ENCODE measurements around the gene ACAT1. TPM values are rescaled to one million over a fixed set of nuclear protein-coding genes. Genes with fewer than 3 reads are reported as not detected.
"Not testable (repeated sequence)": the region's sequence is repeated elsewhere in the genome, so short reads cannot be mapped to it uniquely, and the experiment has no call there.

Gene ACAT1
- total RNA-seq, 2 donors from 2014 or later, result 44.5 to 45.7 TPM

DNA sequence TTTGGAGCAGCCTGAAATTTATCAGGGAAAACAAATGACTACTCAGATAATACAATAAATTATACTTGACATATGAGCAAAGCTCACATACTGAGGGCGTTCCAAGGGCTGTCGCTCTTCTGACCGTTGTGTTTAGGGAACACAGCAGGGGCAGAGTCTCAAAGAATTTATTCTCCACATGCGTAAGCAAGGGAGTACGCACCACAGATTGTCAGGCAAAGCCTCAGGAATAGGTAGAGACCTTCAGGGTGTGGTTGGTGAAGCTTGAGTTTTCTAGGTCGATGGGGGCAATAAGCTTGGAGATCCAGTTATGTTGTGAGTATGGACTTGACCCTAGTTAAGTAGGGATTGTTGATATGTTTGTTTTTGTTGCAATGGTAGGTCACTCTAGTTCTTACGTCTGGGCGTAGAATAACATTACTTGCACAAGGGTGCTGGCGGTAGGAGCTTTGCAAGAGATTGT is 830 bp downstream of the ACAT1 start:
- no peaks in the 10 kb centered on the region for H3K9me3 Mint-ChIP-seq
- peaks cover 2 to 12% of the 10 kb centered on the region in 2 donors for H3K36me3 Mint-ChIP-seq (ENCODE audit: insufficient read depth in 2 of 2)
- H3K4me3 Mint-ChIP-seq, result peak overlapping the region; percentile 95 to 98
- no peak for ATAC-seq (replicated peaks in 1 of 2)
- H3K27me3 Mint-ChIP-seq (ENCODE audit: low read depth), result no peaks in the 10 kb centered on the region
- DNase-seq, result no peak
- peaks cover 54% of the 10 kb centered on the region for H3K4me1 Mint-ChIP-seq (ENCODE audit: low read depth)
- peak overlapping the region; percentile 78 for H3K27ac Mint-ChIP-seq

DNA sequence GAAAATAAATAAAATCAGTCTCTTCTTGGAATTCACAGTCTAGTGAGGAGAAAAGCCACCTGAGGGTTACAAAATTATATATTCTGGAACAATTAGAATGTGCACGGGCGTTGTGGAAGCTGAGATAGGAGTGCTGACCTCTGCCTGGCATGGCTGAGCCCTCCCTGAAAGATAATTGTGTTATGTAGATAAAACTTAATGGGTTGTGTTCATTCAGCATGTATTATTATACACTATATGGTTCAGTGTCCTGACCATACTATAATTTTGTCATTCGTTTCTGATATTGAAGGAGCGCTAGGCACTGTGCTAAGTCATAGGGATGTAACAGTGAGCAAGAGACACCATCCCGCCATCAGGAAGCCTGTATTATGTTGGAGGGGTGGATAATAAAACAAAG is 3.7 kb downstream of the ACAT1 start:
- H3K36me3 Mint-ChIP-seq (ENCODE audit: insufficient read depth in 2 of 2), result peaks cover 2 to 16% of the 10 kb centered on the region in 2 donors
- H3K4me1 Mint-ChIP-seq (ENCODE audit: low read depth), result peaks cover 56% of the 10 kb centered on the region
- H3K4me3 Mint-ChIP-seq, result peak overlapping the region in 1 of 2 donors; percentile 79
- DNase-seq, result no peak
- peak overlapping the region; percentile 2 for H3K27ac Mint-ChIP-seq
- H3K27me3 Mint-ChIP-seq (ENCODE audit: low read depth), result no peaks in the 10 kb centered on the region
- no peaks in the 10 kb centered on the region for H3K9me3 Mint-ChIP-seq
- no peak for ATAC-seq (replicated peaks in 1 of 2)

DNA sequence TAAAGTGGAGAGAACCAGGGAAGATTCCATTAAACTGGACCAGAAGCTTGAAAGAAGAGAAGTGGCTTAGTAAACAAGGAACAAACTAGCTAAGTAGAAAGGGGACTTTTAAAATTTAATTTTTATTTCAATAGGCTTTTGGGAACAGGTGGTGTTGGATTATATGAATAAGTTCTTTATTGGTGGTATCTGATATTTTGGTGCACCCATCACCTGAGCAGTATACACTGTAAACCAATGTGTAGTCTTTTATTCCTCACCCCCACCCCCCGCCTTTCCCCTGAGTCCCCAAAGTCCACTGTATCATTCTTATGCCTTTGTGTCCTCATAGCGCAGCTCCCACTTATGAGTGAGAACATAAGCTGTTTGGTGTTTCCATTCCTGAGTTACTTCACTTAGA is 7.4 kb downstream of the ACAT1 start:
- Mint-ChIP-seq H3K27ac (no peak overlapping the region), H3K27me3 (ENCODE audit: low read depth) (no peaks in the 10 kb centered on the region), H3K36me3 (ENCODE audit: insufficient read depth in 2 of 2) (peaks cover 2 to 22% of the 10 kb centered on the region in 2 donors), H3K4me3 (no peak overlapping the region), H3K9me3 (no peaks in the 10 kb centered on the region), H3K4me1 (ENCODE audit: low read depth) (peaks cover 26% of the 10 kb centered on the region)
- DNase-seq (no peak), ATAC-seq (replicated peaks in 1 of 2) (no peak)

DNA sequence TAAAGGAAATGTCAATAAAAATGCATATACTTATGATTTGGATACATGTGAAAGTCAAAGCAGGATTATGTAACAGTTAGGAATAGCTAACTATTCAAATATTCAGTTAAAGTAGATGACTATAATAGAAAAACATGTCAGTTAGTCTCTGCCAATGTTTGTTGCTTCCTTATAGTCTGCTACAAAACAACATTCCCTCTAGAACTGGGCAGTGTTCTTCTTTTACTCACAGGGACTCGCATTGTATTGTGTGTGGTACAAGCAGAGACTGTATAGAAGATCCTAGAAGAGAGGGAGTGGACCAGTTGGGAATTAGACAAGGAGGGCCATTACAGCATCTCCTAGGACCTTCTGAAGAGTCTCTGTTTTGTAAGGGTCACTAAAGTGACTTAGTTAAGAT is 10.6 kb downstream of the ACAT1 start:
- Mint-ChIP-seq H3K4me1 (ENCODE audit: low read depth) (peaks cover 25% of the 10 kb centered on the region), H3K27me3 (ENCODE audit: low read depth) (no peaks in the 10 kb centered on the region), H3K36me3 (ENCODE audit: insufficient read depth in 2 of 2) (peaks cover 0 to 15% of the 10 kb centered on the region in 2 donors), H3K4me3 (no peak overlapping the region), H3K27ac (no peak overlapping the region), H3K9me3 (no peaks in the 10 kb centered on the region)
- ATAC-seq (replicated peaks in 1 of 2) (no peak), DNase-seq (no peak)

DNA sequence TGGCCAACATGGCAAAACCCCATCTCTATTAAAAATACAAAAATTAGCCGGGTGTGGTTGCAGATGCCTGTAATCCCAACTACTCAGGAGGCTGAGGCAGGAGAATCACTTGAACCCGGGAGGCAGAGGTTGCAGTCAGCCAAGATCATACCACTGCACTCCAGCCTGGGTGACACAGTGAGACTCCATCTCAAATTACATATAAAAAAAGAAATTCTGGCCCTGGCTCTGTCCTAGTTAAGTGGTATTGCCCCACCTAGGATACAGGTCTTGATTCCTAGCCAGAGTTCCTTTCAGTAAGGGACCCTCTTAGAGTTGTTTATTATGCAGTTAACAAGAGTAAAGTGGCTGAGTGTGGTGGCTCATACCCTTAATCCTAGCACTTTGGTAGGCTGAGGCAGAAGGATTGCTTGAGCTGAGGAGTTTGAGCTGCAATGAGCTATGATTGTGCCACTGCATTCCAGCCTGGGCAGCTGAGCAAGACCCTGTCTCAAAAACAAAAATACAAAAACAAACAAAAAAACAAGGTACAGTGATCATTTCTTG is 11.7 kb downstream of the ACAT1 start:
- peaks cover 32% of the 10 kb centered on the region for H3K4me1 Mint-ChIP-seq (ENCODE audit: low read depth)
- peaks cover 3 to 15% of the 10 kb centered on the region in 2 donors for H3K36me3 Mint-ChIP-seq (ENCODE audit: insufficient read depth in 2 of 2)
- not testable (repeated sequence) for ATAC-seq (replicated peaks in 1 of 2); H3K27me3 Mint-ChIP-seq (ENCODE audit: low read depth); H3K4me3 Mint-ChIP-seq; H3K27ac Mint-ChIP-seq; DNase-seq; H3K9me3 Mint-ChIP-seq

DNA sequence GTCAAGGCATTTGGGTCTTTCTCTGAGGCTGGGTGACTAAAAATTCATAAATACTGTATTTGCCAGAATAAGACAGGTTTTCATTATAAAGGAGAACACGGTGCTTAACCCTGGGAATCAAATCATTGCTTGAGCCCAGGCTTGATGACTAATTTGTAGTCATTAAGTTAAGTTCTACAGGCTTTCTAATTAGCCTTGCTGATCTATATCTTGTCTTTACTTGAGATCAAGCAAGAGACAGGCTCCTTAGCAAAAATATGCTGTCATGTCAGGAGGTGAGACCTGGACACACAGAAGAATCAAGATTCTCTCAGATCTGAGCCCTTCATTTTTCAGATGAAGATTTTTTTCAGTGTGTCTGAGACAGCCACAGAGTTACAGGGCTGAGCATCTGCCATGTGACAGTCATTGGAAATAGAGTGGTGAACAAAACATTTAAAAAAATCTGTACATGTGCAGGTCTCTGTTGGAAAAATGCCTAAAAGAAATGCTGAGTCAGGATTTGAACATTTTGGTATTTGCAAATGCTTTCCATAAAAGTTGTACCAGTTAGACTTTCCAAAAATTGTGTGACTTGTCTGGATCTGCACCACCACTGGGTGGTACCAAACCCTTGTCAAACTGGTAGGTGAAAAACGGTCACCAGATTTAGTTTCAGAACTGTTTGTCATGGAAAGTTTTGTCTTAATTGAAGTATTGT is 14.6 kb downstream of the ACAT1 start:
- H3K27ac Mint-ChIP-seq, result peak overlapping the region; percentile 80
- no peak overlapping the region for H3K4me3 Mint-ChIP-seq
- peaks cover 8 to 25% of the 10 kb centered on the region in 2 donors for H3K36me3 Mint-ChIP-seq (ENCODE audit: insufficient read depth in 2 of 2)
- peaks cover 25% of the 10 kb centered on the region for H3K4me1 Mint-ChIP-seq (ENCODE audit: low read depth)
- DNase-seq, result peak; percentile 29
- ATAC-seq (replicated peaks in 1 of 2), result peak; percentile 66 to 68
- no peaks in the 10 kb centered on the region for H3K27me3 Mint-ChIP-seq (ENCODE audit: low read depth)
- no peaks in the 10 kb centered on the region for H3K9me3 Mint-ChIP-seq

DNA sequence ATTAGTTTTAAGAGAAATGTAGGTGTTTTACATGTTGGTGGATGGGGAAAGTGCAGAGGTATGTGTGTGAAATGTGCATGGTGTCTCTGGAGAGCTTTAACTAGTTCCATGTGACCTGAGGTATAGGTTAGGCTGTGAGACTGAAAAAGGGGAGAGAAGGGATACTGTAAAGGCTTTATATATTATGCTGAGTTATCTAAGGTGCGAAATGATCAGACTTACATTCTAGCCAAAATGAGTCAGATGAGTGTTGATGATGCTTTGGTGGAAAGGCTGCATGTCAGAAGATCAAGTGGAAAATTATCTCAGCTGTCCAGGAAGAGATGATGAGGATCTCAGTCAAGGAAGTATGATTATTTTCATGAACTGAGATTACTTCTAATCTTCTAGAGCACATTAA is 15.8 kb downstream of the ACAT1 start:
- peaks cover 9 to 32% of the 10 kb centered on the region in 2 donors for H3K36me3 Mint-ChIP-seq (ENCODE audit: insufficient read depth in 2 of 2)
- peak overlapping the region; percentile 75 for H3K27ac Mint-ChIP-seq
- peak overlapping the region in 1 of 2 donors; percentile 8 for H3K4me3 Mint-ChIP-seq
- no peaks in the 10 kb centered on the region for H3K27me3 Mint-ChIP-seq (ENCODE audit: low read depth)
- no peak for DNase-seq
- ATAC-seq (replicated peaks in 1 of 2), result peak; percentile 56 to 74
- no peaks in the 10 kb centered on the region for H3K9me3 Mint-ChIP-seq
- peaks cover 25% of the 10 kb centered on the region for H3K4me1 Mint-ChIP-seq (ENCODE audit: low read depth)

DNA sequence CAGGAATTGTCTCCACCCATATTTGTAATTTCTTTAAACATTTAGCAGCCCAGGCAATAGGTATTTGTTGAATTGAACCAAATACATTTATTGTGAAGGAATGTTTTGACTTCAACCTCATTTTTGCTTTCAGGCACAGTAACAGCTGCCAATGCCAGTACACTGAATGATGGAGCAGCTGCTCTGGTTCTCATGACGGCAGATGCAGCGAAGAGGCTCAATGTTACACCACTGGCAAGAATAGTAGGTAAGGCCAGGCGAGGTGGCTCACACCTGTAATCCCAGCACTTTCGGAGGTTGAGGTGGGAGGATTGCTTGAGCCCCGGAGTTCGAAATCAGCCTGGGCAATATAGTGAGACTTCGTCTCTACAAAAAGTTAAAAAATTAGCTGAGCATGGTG is 20.9 kb downstream of the ACAT1 start:
- peaks cover 14% of the 10 kb centered on the region for H3K4me1 Mint-ChIP-seq (ENCODE audit: low read depth)
- DNase-seq (no peak), ATAC-seq (replicated peaks in 1 of 2) (no peak)
- no peak overlapping the region for H3K27ac Mint-ChIP-seq
- H3K36me3 Mint-ChIP-seq (ENCODE audit: insufficient read depth in 2 of 2), result peaks cover 11 to 46% of the 10 kb centered on the region in 2 donors
- no peaks in the 10 kb centered on the region for H3K27me3 Mint-ChIP-seq (ENCODE audit: low read depth)
- H3K9me3 Mint-ChIP-seq, result no peaks in the 10 kb centered on the region
- H3K4me3 Mint-ChIP-seq, result no peak overlapping the region

DNA sequence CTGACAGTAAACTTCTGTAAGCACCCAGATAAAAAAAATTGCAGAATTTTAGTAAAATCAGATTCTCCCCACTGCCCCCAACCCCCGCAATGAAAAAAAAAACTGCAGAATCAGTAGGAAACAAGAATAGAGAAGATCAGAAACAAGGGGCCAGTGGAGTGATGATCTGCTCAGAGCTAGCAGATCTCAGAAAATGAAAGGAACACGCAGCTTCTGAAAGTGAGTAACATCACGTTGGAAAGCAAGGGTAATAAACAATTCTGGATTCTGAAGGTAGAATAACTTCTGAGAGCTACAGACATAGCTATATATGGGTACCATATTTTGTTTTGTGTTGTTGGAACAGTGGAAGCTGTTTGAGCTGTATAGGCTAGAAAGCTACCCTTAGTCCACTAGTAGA is 23.2 kb downstream of the ACAT1 start:
- H3K4me3 Mint-ChIP-seq, result peak overlapping the region in 1 of 2 donors; percentile 26
- H3K27me3 Mint-ChIP-seq (ENCODE audit: low read depth), result no peaks in the 10 kb centered on the region
- H3K4me1 Mint-ChIP-seq (ENCODE audit: low read depth), result peaks cover 9% of the 10 kb centered on the region
- H3K27ac Mint-ChIP-seq, result peak overlapping the region; percentile 97
- peaks cover 14 to 50% of the 10 kb centered on the region in 2 donors for H3K36me3 Mint-ChIP-seq (ENCODE audit: insufficient read depth in 2 of 2)
- no peaks in the 10 kb centered on the region for H3K9me3 Mint-ChIP-seq
- DNase-seq (no peak), ATAC-seq (replicated peaks in 1 of 2) (peak in 1 of 2 donors; percentile 23)

DNA sequence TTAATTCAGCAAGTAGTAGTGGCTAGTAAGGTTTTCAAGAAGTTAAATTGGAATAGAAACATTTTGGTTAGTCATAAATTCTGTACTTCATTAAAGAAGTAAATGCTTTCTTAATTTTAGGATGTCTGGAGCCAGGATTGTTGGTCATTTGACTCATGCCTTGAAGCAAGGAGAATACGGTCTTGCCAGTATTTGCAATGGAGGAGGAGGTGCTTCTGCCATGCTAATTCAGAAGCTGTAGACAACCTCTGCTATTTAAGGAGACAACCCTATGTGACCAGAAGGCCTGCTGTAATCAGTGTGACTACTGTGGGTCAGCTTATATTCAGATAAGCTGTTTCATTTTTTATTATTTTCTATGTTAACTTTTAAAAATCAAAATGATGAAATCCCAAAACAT is 25.8 kb downstream of the ACAT1 start:
- H3K27ac Mint-ChIP-seq, result no peak overlapping the region
- no peak for ATAC-seq (replicated peaks in 1 of 2)
- H3K36me3 Mint-ChIP-seq (ENCODE audit: insufficient read depth in 2 of 2), result peaks cover 8 to 38% of the 10 kb centered on the region in 2 donors

DNA sequence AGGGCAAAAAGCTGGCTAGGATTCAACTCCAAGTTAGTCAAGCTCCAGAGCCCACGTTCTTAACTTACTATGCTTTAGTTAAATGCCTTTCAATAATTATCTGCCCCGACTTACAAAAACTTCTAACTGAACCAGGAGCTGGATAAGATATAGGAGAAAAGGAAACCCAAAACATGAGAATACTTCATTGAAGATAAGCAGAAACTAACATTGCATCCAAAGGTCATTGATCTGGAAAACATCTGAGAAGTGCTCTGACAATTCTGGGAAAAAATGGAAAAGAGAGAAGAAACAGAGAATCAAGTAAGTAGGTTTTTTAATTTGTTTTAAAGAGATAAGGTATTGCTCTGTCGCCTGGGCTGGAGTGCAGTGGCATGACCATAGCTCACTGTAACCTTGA is 27.2 kb downstream of the ACAT1 start:
- no peaks in the 10 kb centered on the region for H3K9me3 Mint-ChIP-seq
- peaks cover 8 to 42% of the 10 kb centered on the region in 2 donors for H3K36me3 Mint-ChIP-seq (ENCODE audit: insufficient read depth in 2 of 2)
- no peak overlapping the region for H3K4me3 Mint-ChIP-seq
- peaks cover 9% of the 10 kb centered on the region for H3K4me1 Mint-ChIP-seq (ENCODE audit: low read depth)
- DNase-seq, result no peak
- ATAC-seq (replicated peaks in 1 of 2), result no peak
- peak overlapping the region; percentile 39 for H3K27ac Mint-ChIP-seq
- H3K27me3 Mint-ChIP-seq (ENCODE audit: low read depth), result no peaks in the 10 kb centered on the region

More for the DNA sequence above, 25.8 kb downstream of the ACAT1 start:
- H3K9me3 Mint-ChIP-seq, result no peaks in the 10 kb centered on the region
- H3K4me1 Mint-ChIP-seq (ENCODE audit: low read depth), result peaks cover 9% of the 10 kb centered on the region
- no peak overlapping the region for H3K4me3 Mint-ChIP-seq
- DNase-seq, result no peak
- no peaks in the 10 kb centered on the region for H3K27me3 Mint-ChIP-seq (ENCODE audit: low read depth)

DNA sequence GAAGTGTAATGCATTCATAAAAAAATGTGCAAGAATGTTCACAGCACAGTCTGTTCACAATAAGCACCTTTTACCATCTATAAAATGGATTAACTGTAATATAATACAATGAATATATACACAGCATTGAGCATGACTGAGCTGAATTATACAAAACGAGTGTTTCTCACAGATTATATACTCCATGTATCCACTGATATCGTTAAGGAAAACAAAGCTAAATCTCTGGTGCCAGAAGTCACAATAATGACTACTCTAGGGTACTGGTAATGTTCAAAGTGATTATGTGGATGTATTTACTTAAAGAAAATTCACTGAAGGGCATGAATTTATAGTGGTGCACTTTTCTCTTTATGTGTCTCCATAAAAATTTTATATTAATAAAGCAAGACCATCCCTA is 33.2 kb downstream of the ACAT1 start:
- Mint-ChIP-seq H3K4me3 (no peak overlapping the region), H3K27me3 (ENCODE audit: low read depth) (no peaks in the 10 kb centered on the region), H3K9me3 (no peaks in the 10 kb centered on the region), H3K36me3 (ENCODE audit: insufficient read depth in 2 of 2) (peaks cover 4 to 22% of the 10 kb centered on the region in 2 donors), H3K27ac (no peak overlapping the region), H3K4me1 (ENCODE audit: low read depth) (no peaks in the 10 kb centered on the region)
- ATAC-seq (replicated peaks in 1 of 2) (no peak), DNase-seq (no peak)

DNA sequence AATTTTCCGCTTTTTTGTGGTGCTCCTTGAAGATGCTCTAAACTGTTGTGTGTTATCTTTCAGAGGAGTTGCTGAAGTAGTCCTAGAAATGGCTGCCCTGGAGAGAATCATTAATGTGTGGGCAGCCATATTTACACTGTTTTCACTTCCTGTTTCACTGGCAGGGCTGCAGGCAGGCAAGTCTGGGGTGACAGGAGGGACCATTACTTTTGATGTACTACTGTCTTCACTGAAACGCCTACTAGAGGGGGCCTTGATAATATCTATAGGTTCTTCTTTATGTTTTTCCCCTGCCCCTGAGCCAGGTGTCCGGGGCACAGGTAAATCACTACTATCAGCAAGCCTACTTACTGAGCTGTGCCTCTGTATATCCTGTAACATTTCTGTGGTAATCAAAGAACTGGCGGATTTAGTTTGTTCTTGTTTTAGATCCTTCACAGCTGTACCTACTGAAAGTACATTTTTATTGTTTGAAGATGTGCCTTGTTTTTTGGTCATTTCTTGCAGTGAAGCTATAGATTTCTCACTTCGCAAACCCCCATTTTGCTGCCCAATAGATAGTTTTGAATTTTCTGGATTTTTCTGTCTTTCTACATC is 39.7 kb downstream of the ACAT1 start:
- Mint-ChIP-seq H3K4me3 (no peak overlapping the region), H3K27ac (peak overlapping the region; percentile 51), H3K9me3 (no peaks in the 10 kb centered on the region), H3K36me3 (ENCODE audit: insufficient read depth in 2 of 2) (peaks cover 4 to 6% of the 10 kb centered on the region in 2 donors), H3K27me3 (ENCODE audit: low read depth) (no peaks in the 10 kb centered on the region), H3K4me1 (ENCODE audit: low read depth) (no peaks in the 10 kb centered on the region)
- DNase-seq, result no peak
- ATAC-seq (replicated peaks in 1 of 2), result no peak
